Esophagus muscularis mucosa (tissue), 4 donors: Measurements from ENCODE around the gene RPS21. TPM values are rescaled to one million over a fixed set of nuclear protein-coding genes. Genes with fewer than 3 reads are reported as not detected.
A peak's percentile ranks its signal among the peaks of the same experiment; 100 is the strongest.
"Not testable (repeated sequence)": the region's sequence is repeated elsewhere in the genome, so short reads cannot be mapped to it uniquely, and the experiment has no call there.

Source experiments
- DNase-seq: peaks from one replicate; pipeline ENCODE4 v3.0.0-alpha.2; 2017; ENCODE audit errors: extremely low spot score
- H3K27ac ChIP-seq, 4 donors: fragments of 200-600 bp; sonication (generic); replicated peaks in 1 of 4; 1 replicate in 3 of 4; 2 replicates in 1 of 4; pipeline ENCODE4 v1.5.1; 2016 to 2019; ENCODE audit warnings: mild to moderate bottlenecking in 1 of 4
- H3K27me3 ChIP-seq, 4 donors: fragments of 200-600 bp; sonication (generic); one replicate each; pipeline versions ENCODE4 v1.5.1 to v1.6.0; 2016 to 2019
- H3K36me3 ChIP-seq, 4 donors: fragments of 200-600 bp; sonication (generic); one replicate each; pipeline ENCODE4 v1.5.1; 2016 to 2019
- H3K4me1 ChIP-seq, 4 donors: fragments of 200-600 bp; sonication (generic); one replicate each; pipeline ENCODE4 v1.5.1; 2016 to 2019
- H3K4me3 ChIP-seq, 4 donors: fragments of 200-600 bp; sonication (generic); 1 replicate in 2 of 4; 2 replicates in 2 of 4; pipeline ENCODE4 v1.5.1; 2016 to 2019; ENCODE audit warnings: mild to moderate bottlenecking in 4 of 4, moderate library complexity in 1 of 4
- H3K9me3 ChIP-seq, 4 donors: fragments of 200-600 bp; sonication (generic); 1 replicate in 3 of 4; 2 replicates in 1 of 4; pipeline ENCODE4 v1.5.1; 2016 to 2019
- EP300 ChIP-seq: sonication (generic); formaldehyde crosslinking; IDR thresholded peaks from one replicate; pipeline ENCODE4 v1.6.1; 2017; ENCODE audit warnings: antibody characterized with exemption
- POLR2A ChIP-seq: fragments of 450-650 bp; IDR thresholded peaks from one replicate; pipeline ENCODE4 v1.6.1; 2017; ENCODE audit warnings: antibody characterized with exemption, moderate library complexity, mild to moderate bottlenecking, low read depth
- POLR2AphosphoS5 ChIP-seq, 2 donors: sonication (generic); formaldehyde crosslinking; IDR thresholded peaks; one replicate each; pipeline ENCODE4 v1.6.1; 2017; ENCODE audit warnings: antibody characterized with exemption in 2 of 2
- WGBS: methylation state at CpG from one replicate; pipeline ENCODE4 v1.1.5; 2018; 5-methylcytosine and 5-hydroxymethylcytosine counted together
- intact Hi-C: fragments of 100-400 bp; cut with DNase I; formaldehyde crosslinking; loops from one replicate; pipeline ENCODE4 v1.15.1; 2023
- total RNA-seq, 4 donors: library from RNA; depleted of rRNA; stranded (reverse); fragments of >200 nt; gene quantifications; one replicate each; pipeline versions ENCODE4 v1.1.0 to v1.2.1, GENCODE V29; 2016
- TF ChIP-seq, protein P1 (sequence below), 3 experiments: fragments of 200-600 bp in 2 of 3; fragments of 450-650 bp in 1 of 3; sonication (generic) in 2 of 3; IDR thresholded peaks; one replicate each; pipeline ENCODE4 v1.5.1; 2017 to 2019; ENCODE audit warnings: antibody characterized with exemption in 3 of 3, mild to moderate bottlenecking in 2 of 3, moderate library complexity in 1 of 3

RPS21 gene
- total RNA-seq, 4 donors from 2014 or later, result 581 to 2,787 (median 1,391) TPM

DNA sequence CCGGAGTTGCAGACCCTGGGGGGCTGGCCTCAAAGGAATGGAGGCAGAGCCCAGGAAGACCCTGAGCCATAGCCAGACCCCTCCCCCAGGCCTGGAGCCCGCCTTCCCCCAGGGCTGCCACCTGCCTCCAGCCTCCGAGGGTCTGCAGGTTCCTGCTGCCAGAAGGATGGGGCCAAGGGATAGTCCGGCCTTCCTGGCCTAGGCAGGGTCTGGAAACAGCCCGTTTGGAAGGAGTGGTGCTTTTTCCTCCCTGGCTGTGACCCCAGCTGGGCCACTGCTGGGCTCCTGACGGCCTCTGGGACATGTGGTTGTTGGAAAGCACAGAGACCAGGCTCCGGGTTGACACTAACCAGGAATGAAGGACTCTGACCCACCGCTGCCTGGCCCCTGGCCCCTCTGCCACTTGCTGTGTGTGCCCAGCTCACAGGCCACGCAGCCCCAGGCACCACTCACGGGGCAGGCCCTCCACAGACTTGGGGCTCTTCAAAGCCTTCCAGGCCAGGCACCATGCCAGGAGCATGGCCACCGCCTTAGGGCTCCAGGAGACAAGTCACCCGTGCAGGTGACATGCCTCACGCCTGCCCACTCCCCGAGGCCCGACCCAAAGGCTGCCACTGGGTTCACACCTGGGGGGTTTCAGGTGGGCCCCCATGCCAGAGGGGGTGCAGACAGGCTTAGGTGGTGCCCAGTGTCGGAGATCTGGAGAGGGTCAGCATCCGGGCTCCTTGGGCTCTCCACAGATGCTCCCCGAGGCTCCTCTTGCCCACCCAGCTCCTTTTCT, 15.9 kb upstream of the RPS21 start:
- WGBS, result 67% methylated on average over 3 of the region's 18 CpGs
- Histone ChIP-seq H3K27me3 (no peaks in the 10 kb centered on the region), H3K36me3 (no peaks in the 10 kb centered on the region), H3K4me1 (peaks cover 58 to 92% (median 90%) of the 10 kb centered on the region in 4 donors), H3K27ac (peak overlapping the region; percentile 93 to 97 (median 94)), H3K9me3 (no peaks in the 10 kb centered on the region), H3K4me3 (no peak overlapping the region)
- no peak for DNase-seq
- intact Hi-C loops, result no loop called here
- TF ChIP-seq, protein P1, sequence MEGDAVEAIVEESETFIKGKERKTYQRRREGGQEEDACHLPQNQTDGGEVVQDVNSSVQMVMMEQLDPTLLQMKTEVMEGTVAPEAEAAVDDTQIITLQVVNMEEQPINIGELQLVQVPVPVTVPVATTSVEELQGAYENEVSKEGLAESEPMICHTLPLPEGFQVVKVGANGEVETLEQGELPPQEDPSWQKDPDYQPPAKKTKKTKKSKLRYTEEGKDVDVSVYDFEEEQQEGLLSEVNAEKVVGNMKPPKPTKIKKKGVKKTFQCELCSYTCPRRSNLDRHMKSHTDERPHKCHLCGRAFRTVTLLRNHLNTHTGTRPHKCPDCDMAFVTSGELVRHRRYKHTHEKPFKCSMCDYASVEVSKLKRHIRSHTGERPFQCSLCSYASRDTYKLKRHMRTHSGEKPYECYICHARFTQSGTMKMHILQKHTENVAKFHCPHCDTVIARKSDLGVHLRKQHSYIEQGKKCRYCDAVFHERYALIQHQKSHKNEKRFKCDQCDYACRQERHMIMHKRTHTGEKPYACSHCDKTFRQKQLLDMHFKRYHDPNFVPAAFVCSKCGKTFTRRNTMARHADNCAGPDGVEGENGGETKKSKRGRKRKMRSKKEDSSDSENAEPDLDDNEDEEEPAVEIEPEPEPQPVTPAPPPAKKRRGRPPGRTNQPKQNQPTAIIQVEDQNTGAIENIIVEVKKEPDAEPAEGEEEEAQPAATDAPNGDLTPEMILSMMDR (IDR thresholded peaks at IDR 0.05), result no peak
- TF ChIP-seq POLR2AphosphoS5 (IDR thresholded peaks at IDR 0.05) (no peak), POLR2A (no peak), EP300 (no peak)

DNA sequence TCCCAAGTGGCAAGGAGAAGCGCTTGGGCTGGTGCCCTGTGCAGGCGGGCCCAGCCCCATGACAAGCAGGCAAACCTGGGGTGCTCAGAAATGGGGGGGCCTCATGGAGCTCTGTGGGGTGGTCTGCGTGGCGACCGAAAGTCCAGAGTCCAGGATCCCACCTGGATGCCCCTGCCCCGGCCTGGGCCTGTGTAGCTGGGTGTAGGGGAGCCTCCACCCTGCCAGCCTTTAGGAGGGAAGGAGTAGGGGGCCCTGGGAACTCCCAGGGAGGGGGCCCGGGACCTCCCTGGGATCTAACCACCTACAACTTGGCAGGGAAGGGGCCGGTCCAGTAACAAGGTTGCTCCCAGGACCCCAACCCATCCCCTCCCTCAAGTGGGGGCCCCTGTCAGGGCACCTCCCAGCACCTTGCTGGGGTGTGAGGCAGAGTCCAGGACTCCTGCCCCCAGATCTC, 15.3 kb upstream of the RPS21 start:
- WGBS, result 88% methylated on average over 4 of the region's 8 CpGs
- TF ChIP-seq POLR2A (no peak), POLR2AphosphoS5 (IDR thresholded peaks at IDR 0.05) (no peak)
- H3K4me1 ChIP-seq, result peaks cover 63 to 92% (median 90%) of the 10 kb centered on the region in 4 donors
- no peak for DNase-seq
- peak overlapping the region; percentile 93 to 97 (median 94) for H3K27ac ChIP-seq
- no peaks in the 10 kb centered on the region for H3K27me3 ChIP-seq
- no peaks in the 10 kb centered on the region for H3K9me3 ChIP-seq
- H3K36me3 ChIP-seq, result no peaks in the 10 kb centered on the region
- intact Hi-C loops, result no loop called here
- peak overlapping the region in 1 of 4 donors; percentile 25 for H3K4me3 ChIP-seq

DNA sequence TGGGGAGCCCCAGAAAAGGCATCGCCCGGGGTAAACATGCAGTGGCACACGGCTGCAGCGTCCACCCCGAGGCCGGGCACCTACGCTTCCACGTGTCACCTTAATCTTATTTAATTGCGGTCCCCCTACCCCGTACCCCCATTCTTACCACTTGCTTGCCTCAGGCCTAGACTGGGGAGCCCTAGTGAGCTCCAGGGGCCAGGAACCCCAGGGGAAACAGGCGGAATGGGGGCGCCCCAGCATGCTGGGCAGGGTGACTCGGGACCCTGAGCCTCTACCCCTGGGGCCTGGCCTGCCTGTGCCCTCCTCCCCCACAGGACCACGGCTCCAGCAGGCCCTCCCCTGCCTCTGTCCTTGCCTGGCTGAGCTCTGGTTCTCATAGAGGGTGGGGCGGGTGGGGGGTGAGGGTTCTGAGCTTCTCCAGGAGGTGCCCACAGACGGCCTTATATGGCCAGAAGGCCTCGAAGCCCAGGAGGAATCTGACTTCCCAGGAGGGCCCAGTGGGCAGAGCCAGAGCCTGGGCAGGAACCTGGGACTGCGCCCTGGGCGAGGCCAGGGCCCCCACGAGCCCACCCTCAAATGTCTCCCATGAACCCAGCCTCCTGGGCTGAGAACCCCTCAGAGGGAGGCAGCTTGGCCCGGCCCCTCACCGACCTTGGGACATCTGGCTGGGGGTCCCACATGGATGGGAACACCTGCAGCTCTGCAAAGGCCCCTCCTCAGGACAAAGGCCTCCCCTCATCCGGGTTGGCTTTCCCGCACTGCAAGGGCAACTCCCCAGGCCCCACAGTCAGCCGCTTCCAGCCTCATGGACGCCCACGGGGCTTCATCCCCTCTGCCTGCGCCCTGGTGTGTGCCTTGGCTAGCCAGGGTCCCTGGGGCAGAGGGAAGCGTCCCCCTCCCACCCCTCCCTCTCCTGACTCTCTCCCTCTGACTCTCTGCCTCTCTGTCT, 14.6 kb upstream of the RPS21 start:
- Histone ChIP-seq H3K4me1 (peaks cover 69 to 94% (median 93%) of the 10 kb centered on the region in 4 donors), H3K27ac (peak overlapping the region; percentile 93 to 97 (median 94)), H3K27me3 (no peaks in the 10 kb centered on the region), H3K9me3 (no peaks in the 10 kb centered on the region), H3K36me3 (no peaks in the 10 kb centered on the region), H3K4me3 (peak overlapping the region in 2 of 4 donors; percentile 15 to 25)
- no peak for DNase-seq
- TF ChIP-seq POLR2A (no peak), POLR2AphosphoS5 (IDR thresholded peaks at IDR 0.05) (peak; percentile 54 to 83)
- 62% methylated on average over 24 of the region's 29 CpGs for WGBS
- intact Hi-C loops, result no loop called here

DNA sequence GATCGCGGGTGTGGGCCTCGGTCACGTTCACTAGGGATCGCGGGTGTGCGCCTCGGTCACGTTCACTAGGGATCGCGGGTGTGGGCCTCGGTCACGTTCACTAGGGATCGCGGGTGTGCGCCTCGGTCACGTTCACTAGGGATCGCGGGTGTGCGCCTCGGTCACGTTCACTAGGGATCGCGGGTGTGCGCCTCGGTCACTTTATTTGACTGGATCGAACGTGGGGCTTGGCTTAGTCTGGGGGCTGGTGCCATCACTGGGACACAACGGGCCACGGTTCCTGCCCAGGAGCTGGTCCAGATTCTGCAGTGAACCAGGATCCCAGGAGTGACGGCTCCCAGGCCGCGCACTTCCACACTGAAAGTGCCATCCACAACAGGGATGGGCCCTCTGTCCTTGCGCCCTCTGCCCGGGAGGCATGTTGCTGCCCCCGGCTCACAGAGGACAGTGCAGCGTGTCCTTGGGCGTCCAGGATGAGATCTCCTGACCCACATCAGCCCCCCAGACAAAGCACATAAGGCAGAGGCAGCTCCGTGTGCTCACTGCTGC, 13.2 kb upstream of the RPS21 start:
- H3K36me3 ChIP-seq, DNase-seq, H3K9me3 ChIP-seq, intact Hi-C loops, H3K27me3 ChIP-seq, H3K4me3 ChIP-seq: not testable (repeated sequence)
- peaks cover 69 to 94% (median 93%) of the 10 kb centered on the region in 4 donors for H3K4me1 ChIP-seq
- 88% methylated on average over 15 of the region's 40 CpGs for WGBS
- H3K27ac ChIP-seq, result peak overlapping the region; percentile 74 to 97 (median 81)

DNA sequence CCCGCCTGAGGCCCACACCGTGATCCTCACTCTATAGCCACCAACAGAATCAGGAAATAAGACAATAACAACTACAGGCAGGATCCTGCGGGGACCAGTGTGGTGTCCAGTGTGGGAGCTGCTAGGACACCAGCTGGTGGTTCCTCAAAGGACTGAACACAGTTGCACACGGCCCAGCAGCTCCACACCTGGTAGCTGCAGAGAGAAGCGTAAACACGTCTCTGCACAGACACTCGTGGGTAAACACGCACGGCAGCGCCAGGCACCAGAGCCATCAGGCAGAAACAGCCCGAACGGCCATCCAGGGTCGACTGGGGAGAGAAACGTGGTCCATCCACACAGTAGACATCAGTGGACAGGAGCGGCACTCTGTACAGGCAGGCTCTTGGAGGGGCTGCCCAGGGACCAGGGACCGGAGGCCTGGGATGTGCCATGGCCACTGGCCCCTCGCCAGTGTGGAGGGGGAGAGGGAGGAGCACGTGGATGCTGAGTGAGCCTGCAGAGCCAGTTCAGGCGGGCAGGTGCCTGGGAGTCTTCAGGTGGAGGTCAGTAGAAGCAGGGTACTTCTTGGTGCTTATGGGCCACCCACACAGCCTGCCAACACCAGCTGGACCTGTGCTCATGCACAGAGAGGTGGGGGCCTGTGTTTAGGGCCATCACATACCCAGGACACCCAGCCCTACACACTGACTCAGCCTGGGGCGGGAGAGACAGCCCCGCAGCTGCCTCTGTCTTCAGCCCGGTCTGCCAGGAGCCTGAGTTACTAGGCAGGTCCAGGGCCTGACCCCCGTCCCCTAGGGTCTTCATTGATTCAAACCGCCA, 12.4 kb upstream of the RPS21 start:
- H3K9me3 ChIP-seq, result no peaks in the 10 kb centered on the region
- no peaks in the 10 kb centered on the region for H3K36me3 ChIP-seq
- no peak for DNase-seq
- peak overlapping the region; percentile 74 to 97 (median 81) for H3K27ac ChIP-seq
- peaks cover 61 to 87% (median 85%) of the 10 kb centered on the region in 4 donors for H3K4me1 ChIP-seq
- H3K4me3 ChIP-seq, result no peak overlapping the region
- intact Hi-C loops, result loop anchor here (5.0 kb wide), 1 partner anchor 32 kb away; no protein-coding TSS in a partner anchor
- WGBS, result 50% methylated on average over 13 of the region's 24 CpGs
- TF ChIP-seq POLR2A, result no peak
- TF ChIP-seq POLR2AphosphoS5 (IDR thresholded peaks at IDR 0.05), result peak in 1 of 2 donors; percentile 37
- TF ChIP-seq, protein P1 (IDR thresholded peaks at IDR 0.05), result no peak
- TF ChIP-seq EP300, result no peak
- H3K27me3 ChIP-seq, result no peaks in the 10 kb centered on the region
